ENCODE results near the gene KRTAP4-5. TPM values are rescaled to one million over a fixed set of nuclear protein-coding genes. Genes with fewer than 3 reads are reported as not detected.
"Not testable (repeated sequence)": the region's sequence is repeated elsewhere in the genome, so short reads cannot be mapped to it uniquely, and the experiment has no call there.

Gene KRTAP4-5
- total RNA-seq, 3 donors from 2014 or later (not counting 1 experiment from before 2014, with no cell fraction given): not detected

DNA sequence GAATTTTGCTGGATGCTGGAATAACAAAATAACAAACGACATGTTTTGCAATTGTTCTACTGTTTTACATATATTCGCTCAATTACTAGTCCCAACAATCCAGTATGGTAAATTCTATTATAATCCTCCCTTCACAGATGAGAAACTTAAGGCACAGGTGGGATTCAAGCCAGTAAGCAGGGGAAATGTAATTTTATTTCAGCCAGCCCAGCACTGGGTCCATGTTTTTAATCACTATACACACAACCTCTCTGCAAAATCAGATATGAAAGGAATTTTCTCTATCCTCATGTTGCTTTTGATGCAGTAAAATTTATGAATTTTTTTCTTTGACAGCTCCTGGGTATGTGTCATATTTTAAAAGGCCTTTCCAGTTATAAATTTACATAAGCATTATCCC is 4.4 kb downstream of the KRTAP4-5 start:
- TF ChIP-seq CTCF (IDR thresholded peaks at IDR 0.05): no peak
- 83% methylated on average over 2 of the region's 2 CpGs for WGBS (ENCODE audit: insufficient coverage)
- Mint-ChIP-seq H3K4me1 (no peaks in the 10 kb centered on the region), H3K27me3 (ENCODE audit: low read depth in 2 of 2) (peaks cover 14 to 23% of the 10 kb centered on the region in 2 donors), H3K27ac (no peak overlapping the region), H3K36me3 (no peaks in the 10 kb centered on the region), H3K9me3 (peaks cover 2 to 4% of the 10 kb centered on the region in 2 donors), H3K4me3 (no peak overlapping the region)
- H3K4me1 ChIP-seq (ENCODE audit: control insufficient read depth, insufficient read depth, low read length): no peaks in the 10 kb centered on the region
- no peaks in the 10 kb centered on the region for H3K36me3 ChIP-seq (ENCODE audit: control insufficient read depth, insufficient read depth, low read length)
- no peak overlapping the region for H3K27ac ChIP-seq (ENCODE audit: low read length)
- DNase-seq (no peak), ATAC-seq (no peak)
- H3K4me3 ChIP-seq (ENCODE audit: low read length): no peak overlapping the region
- no peaks in the 10 kb centered on the region for H3K27me3 ChIP-seq (ENCODE audit: control insufficient read depth, insufficient read depth, low read length)
- H3K9me3 ChIP-seq (ENCODE audit: control insufficient read depth, insufficient read depth, low read length): no peaks in the 10 kb centered on the region
- intact Hi-C loops (cut with micrococcal nuclease): no loop called here

DNA sequence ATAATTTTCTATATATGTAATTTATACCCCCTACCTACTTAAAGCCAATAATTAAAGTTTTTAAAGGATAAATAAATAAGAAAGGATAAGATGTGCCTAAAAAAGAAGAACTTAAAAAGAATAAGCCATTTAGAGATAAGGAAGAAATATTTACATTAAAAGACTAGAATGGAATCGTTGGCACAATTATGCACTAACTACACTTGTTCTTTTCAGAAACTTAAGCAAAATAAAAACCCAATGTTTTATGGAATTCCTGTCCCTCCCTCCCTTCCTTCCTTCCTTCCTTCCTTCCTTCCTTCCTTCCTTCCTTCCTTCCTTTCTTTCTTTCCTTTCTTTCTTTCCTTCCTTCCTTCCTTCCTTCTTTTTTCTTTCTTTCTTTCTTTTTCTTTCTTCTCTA is 4.8 kb downstream of the KRTAP4-5 start:
- Mint-ChIP-seq H3K27me3 (ENCODE audit: low read depth in 2 of 2) (peaks cover 14 to 24% of the 10 kb centered on the region in 2 donors), H3K4me3 (no peak overlapping the region), H3K9me3 (peaks cover 2 to 4% of the 10 kb centered on the region in 2 donors), H3K36me3 (no peaks in the 10 kb centered on the region), H3K4me1 (no peaks in the 10 kb centered on the region), H3K27ac (no peak overlapping the region)
- WGBS (ENCODE audit: insufficient coverage): 100% methylated on average over 1 of the region's 1 CpG
- no peaks in the 10 kb centered on the region for H3K9me3 ChIP-seq (ENCODE audit: control insufficient read depth, insufficient read depth, low read length)
- no peaks in the 10 kb centered on the region for H3K4me1 ChIP-seq (ENCODE audit: control insufficient read depth, insufficient read depth, low read length)
- no peak for TF ChIP-seq CTCF (IDR thresholded peaks at IDR 0.05)
- no peak overlapping the region for H3K27ac ChIP-seq (ENCODE audit: low read length)
- H3K36me3 ChIP-seq (ENCODE audit: control insufficient read depth, insufficient read depth, low read length): no peaks in the 10 kb centered on the region
- ATAC-seq (no peak), DNase-seq (no peak)
- intact Hi-C loops (cut with micrococcal nuclease): no loop called here
- H3K27me3 ChIP-seq (ENCODE audit: control insufficient read depth, insufficient read depth, low read length): no peaks in the 10 kb centered on the region
- no peak overlapping the region for H3K4me3 ChIP-seq (ENCODE audit: low read length)

GRCh38 chr17:41141361-41141760 is 8.3 kb downstream of the KRTAP4-5 start:
- H3K4me1 ChIP-seq (ENCODE audit: control insufficient read depth, insufficient read depth, low read length): no peaks in the 10 kb centered on the region
- no peaks in the 10 kb centered on the region for H3K36me3 ChIP-seq (ENCODE audit: control insufficient read depth, insufficient read depth, low read length)
- no peak for ATAC-seq
- no peak overlapping the region for H3K4me3 ChIP-seq (ENCODE audit: low read length)
- Mint-ChIP-seq H3K4me3 (no peak overlapping the region), H3K27me3 (ENCODE audit: low read depth in 2 of 2) (peaks cover 15 to 22% of the 10 kb centered on the region in 2 donors), H3K27ac (no peak overlapping the region), H3K9me3 (peaks cover 4 to 5% of the 10 kb centered on the region in 2 donors), H3K36me3 (no peaks in the 10 kb centered on the region), H3K4me1 (no peaks in the 10 kb centered on the region)
- no peak for TF ChIP-seq CTCF (IDR thresholded peaks at IDR 0.05)
- no peaks in the 10 kb centered on the region for H3K9me3 ChIP-seq (ENCODE audit: control insufficient read depth, insufficient read depth, low read length)
- H3K27me3 ChIP-seq (ENCODE audit: control insufficient read depth, insufficient read depth, low read length): no peaks in the 10 kb centered on the region
- intact Hi-C loops (cut with micrococcal nuclease): no loop called here
- H3K27ac ChIP-seq (ENCODE audit: low read length): no peak overlapping the region
- DNase-seq: no peak

DNA sequence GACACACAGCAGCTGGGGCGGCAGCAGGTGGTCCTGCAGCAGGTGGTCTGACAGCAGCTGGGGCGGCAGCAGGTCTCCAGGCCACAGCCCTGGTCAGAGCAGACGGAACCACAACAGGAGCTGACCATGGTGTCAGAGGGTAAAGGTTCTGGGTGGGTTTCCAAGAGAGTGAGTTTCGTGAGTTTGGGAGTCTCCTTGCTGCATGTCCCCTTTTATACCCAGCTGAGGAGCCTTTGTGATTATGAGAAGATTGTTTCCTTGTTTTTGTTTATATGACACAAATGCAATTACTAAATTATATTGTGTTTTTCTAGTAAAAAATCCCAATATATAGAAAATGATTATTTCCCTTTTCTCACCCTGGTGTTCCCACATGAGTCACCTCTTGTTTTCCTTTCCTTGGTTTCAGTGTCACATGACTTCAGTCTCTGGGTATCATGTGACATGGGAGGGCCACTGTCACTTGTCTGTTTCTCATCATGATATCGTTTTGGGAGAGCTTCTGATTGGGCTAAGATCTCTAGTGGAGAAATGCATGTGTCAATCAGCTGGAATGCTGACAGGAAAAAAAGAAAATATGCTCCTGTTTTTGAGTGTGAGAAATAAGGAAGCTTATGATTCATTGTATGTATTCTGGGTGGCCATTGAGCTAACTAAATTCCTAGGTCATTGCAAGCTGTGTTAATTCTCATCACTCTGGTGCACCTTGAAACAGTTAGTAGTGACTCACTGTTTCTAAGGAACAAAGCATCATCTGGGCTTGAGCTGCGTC is 9.1 kb downstream of the KRTAP4-5 start, which contains the start of gene KRTAP4-6:
KRTAP4-6 (minus strand) TSS at position 185 of the 772 bp plus-strand sequence; CDS start at position 128, 57 bp downstream.
- intact Hi-C loops (cut with micrococcal nuclease): no loop called here
- Histone ChIP-seq H3K4me3 (ENCODE audit: low read length) (no peak within 1 kb of the TSS), H3K9me3 (ENCODE audit: control insufficient read depth, insufficient read depth, low read length) (no peaks in the 10 kb centered on the region), H3K27me3 (ENCODE audit: control insufficient read depth, insufficient read depth, low read length) (no peaks in the 10 kb centered on the region), H3K4me1 (ENCODE audit: control insufficient read depth, insufficient read depth, low read length) (no peaks in the 10 kb centered on the region), H3K36me3 (ENCODE audit: control insufficient read depth, insufficient read depth, low read length) (no peaks in the 10 kb centered on the region), H3K27ac (ENCODE audit: low read length) (no peak within 1 kb of the TSS)
- Mint-ChIP-seq H3K27me3 (ENCODE audit: low read depth in 2 of 2) (peaks cover 18 to 22% of the 10 kb centered on the region in 2 donors), H3K27ac (no peak within 1 kb of the TSS), H3K4me3 (no peak within 1 kb of the TSS), H3K36me3 (no peaks in the 10 kb centered on the region), H3K4me1 (no peaks in the 10 kb centered on the region), H3K9me3 (peaks cover 4 to 5% of the 10 kb centered on the region in 2 donors)
- no peak for TF ChIP-seq CTCF (IDR thresholded peaks at IDR 0.05)
- ATAC-seq: no peak
- no peak for DNase-seq
- WGBS (ENCODE audit: insufficient coverage): 92% methylated on average over 6 of the region's 6 CpGs

GRCh38 chr17:41139865-41140264 is 9.8 kb downstream of the KRTAP4-5 start:
- H3K36me3 ChIP-seq (ENCODE audit: control insufficient read depth, insufficient read depth, low read length); H3K27ac ChIP-seq (ENCODE audit: low read length); ATAC-seq; H3K9me3 Mint-ChIP-seq; H3K9me3 ChIP-seq (ENCODE audit: control insufficient read depth, insufficient read depth, low read length); H3K27ac Mint-ChIP-seq; H3K4me3 Mint-ChIP-seq; intact Hi-C loops (cut with micrococcal nuclease); H3K27me3 ChIP-seq (ENCODE audit: control insufficient read depth, insufficient read depth, low read length); DNase-seq; H3K4me1 Mint-ChIP-seq; H3K4me1 ChIP-seq (ENCODE audit: control insufficient read depth, insufficient read depth, low read length); H3K36me3 Mint-ChIP-seq; H3K4me3 ChIP-seq (ENCODE audit: low read length): not testable (repeated sequence)
- 89% methylated on average over 12 of the region's 12 CpGs for WGBS (ENCODE audit: insufficient coverage)
- peaks cover 16 to 18% of the 10 kb centered on the region in 2 donors for H3K27me3 Mint-ChIP-seq (ENCODE audit: low read depth in 2 of 2)

Measured in natural killer cell (primary cell).